GM12872 (cell line): ENCODE results near the gene NDUFB4.

ENCODE experiments used
- CTCF ChIP-seq: IDR thresholded peaks from 3 replicates; pipeline ENCODE4 v1.5.1; 2011; ENCODE audit warnings: low read depth, mild to moderate bottlenecking, low read length, moderate library complexity; ENCODE audit not compliant: insufficient read depth

The NDUFB4 gene

DNA sequence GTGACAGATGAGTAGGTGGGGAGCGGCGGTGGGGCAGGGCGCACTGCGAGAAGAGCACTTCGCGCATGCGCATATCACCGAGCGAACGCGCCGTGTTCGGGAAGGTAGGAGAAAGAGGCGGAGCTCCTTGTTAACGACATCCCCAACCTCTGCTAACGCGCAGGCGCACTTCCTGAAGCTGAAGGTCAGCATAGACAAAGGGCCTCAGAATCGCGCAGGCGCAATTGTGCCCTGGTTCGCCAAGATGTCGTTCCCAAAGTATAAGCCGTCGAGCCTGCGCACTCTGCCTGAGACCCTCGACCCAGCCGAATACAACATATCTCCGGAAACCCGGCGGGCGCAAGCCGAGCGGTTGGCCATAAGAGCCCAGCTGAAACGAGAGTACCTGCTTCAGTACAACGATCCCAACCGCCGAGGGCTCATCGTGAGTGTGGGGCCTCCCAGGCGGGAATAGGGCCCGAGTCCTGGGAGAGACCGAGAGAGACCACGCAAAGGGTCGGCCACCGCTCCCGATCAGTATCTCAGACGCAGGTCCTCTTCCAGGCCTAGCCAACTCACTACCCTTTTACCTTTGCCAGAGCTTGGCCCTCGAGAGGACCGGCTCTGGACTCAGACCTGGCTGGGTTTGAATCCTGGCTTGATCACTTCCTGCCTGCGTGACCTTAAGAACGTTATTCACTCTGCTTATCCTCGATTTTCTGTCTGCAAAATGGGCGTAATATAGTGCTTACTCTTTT lies at the start of gene NDUFB4:
Gene NDUFB4, plus strand, starts transcription at position 221 of the 737 bp plus-strand sequence. Its CDS starts 24 bp downstream, at position 245.
- TF ChIP-seq CTCF: no peak

DNA sequence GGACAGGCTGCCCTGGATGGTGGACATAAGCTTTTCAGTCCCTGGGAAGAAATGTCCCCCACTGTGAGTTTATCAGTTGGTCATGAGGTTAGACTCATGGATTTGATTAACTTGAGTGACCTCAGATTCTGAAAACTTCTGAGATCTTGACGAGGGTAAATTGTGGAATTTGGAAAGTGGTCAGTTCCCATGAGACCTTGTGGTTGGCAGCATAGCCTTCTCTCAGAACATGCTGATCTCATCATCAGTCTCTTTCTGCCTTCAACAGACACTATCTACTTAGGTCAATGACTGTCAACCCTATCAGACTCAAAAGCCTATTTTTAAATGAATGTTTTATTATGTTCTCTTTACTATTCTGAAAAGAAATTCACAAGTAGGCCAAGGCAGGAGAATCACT lies 45.6 kb upstream of the NDUFB4 start:
- no peak for TF ChIP-seq CTCF

DNA sequence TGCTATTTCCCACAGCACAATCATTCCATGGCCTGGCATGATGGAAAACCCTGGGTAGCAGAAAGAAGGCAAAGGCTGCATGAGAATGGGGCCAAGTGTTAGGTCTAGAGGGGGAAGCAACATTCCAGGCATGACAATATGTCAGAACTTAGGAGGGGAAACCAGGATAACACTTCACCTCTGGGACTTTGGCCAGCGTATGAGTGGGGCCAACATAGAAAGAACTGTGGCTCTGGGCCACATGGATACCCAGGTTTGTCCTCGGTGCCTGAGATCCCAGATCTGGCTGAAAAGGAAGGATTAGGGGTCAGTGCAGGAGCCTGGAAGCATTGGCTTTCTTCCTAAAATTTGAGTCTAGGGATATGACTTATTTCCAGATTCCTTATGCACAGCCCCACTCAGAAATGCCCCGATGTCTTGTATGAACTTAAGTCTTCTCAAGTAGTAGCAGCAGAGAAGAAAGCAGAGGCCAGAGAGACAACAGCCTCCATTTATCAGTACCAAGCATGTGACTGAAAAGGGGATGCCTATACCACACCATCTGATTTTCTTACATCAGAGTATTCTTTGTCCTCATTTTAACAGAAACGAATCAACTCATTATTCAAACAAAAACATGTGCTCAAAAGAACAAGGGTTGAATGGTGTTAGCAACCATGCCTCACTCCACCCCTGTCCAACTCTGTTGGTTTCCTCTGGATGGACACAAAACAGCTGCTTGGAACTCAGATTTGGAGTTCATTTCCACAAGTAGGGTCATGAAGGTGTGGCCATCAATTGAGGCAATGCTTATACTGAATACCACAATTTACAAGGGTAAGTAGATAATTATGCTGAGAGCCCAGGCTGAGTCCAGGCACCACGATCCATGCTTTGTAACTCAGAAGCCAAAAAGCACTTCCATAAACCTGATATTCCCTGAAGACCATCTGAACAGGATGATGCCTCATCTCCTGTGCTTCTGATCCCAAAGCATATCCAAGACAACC lies 43.7 kb upstream of the NDUFB4 start:
- TF ChIP-seq CTCF: no peak

DNA sequence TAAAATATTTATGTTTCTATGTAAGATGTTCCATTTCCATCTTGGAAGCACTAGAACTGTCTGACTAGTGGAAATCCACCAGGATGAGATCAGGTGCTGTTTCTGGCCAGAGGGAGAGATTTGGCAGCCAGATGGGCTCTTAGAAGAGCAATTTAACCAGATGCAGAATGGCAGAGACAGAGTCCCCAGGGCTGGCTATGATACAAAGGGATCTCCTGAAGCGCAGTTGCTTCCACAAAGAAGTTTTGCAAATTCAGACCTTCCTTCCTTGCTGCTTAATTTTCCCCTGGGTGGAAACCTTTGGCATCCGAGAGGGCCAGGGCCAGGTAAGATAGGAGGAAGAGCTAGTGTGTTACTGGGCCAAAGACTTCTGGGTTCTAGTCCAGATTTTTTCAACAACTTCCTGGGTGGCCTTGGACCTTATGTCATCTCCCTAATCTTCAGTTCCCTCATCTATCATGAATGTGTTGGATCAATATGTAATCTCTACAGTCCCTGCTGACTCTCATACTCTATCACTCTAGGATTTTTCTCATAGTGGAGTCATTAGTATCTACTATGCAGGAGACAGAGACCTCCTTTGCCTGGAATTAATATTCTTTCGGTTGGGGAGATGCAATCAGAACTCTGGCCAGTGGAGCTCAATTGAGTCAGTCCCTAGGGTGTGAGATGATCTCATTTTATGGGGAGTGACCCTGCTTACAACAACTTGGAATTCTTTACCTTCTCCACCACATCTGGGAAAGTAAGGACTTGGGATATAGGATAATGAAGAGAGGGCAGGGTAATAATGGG lies 41.1 kb upstream of the NDUFB4 start:
- TF ChIP-seq CTCF: no peak

- TF ChIP-seq CTCF: no peak
Measured at GRCh38 chr3:120555657-120556509, 40.3 kb upstream of the NDUFB4 start.

GRCh38 chr3:120557115-120557514 lies 39.0 kb upstream of the NDUFB4 start:
- TF ChIP-seq CTCF: no peak
